A673 (cell line): ENCODE results near the gene PGBD5. TPM values are rescaled to one million over a fixed set of nuclear protein-coding genes. Genes with fewer than 3 reads are reported as not detected.

ENCODE experiments used
- BruUV-seq: library from RNA; stranded (reverse); fragments of 400-500 nt; replicated peaks from 2 replicates; lab custom pipeline; 2021; lab: Mats Ljungman, UMichigan
- CTCF ChIA-PET: fragments of 300-600 bp; sonication (Branson Sonifier 250); formaldehyde crosslinking; loops from one replicate; lab custom pipeline; 2022; ENCODE audit warnings: antibody characterized with exemption; lab: Charles Lee
- POLR2A ChIA-PET: fragments of 300-600 bp; sonication (Branson Sonifier 250); formaldehyde crosslinking; loops from one replicate; lab custom pipeline; 2022; ENCODE audit warnings: antibody characterized with exemption; ENCODE audit not compliant: low non-redundant PET; lab: Charles Lee
- DNase-seq: peaks from one replicate; pipeline ENCODE4 v3.0.0-alpha.2; 2015; ENCODE audit warnings: low spot score
- H3K27ac ChIP-seq: fragments of 200-600 bp; sonication (generic); 2 replicates; pipeline ENCODE4 v1.5.1; 2016; ENCODE audit warnings: mixed run types, low read depth, mild to moderate bottlenecking, mixed read lengths, antibody characterized with exemption, low read length; ENCODE audit not compliant: poor library complexity, severe bottlenecking
- H3K27me3 ChIP-seq: fragments of 200-600 bp; sonication (generic); replicated peaks from 2 replicates; pipeline ENCODE4 v1.6.1; 2017; ENCODE audit warnings: mixed run types, low read depth, mild to moderate bottlenecking, mixed read lengths, antibody characterized with exemption, low read length; ENCODE audit not compliant: insufficient read depth, poor library complexity
- H3K36me3 ChIP-seq: fragments of 200-600 bp; sonication (generic); 2 replicates; pipeline ENCODE4 v1.6.1; 2016; ENCODE audit warnings: mixed run types, mild to moderate bottlenecking, mixed read lengths, antibody characterized with exemption, low read length; ENCODE audit not compliant: insufficient read depth, poor library complexity, severe bottlenecking
- H3K4me1 ChIP-seq: fragments of 200-600 bp; sonication (generic); 2 replicates; pipeline ENCODE4 v1.6.1; 2017; ENCODE audit warnings: mixed run types, mild to moderate bottlenecking, mixed read lengths, antibody characterized with exemption, low read length; ENCODE audit not compliant: insufficient read depth, poor library complexity, severe bottlenecking
- H3K4me3 ChIP-seq: fragments of 200-600 bp; sonication (generic); 2 replicates; pipeline ENCODE4 v1.5.1; 2016; ENCODE audit warnings: low read depth, mixed run types, mild to moderate bottlenecking, mixed read lengths, low read length; ENCODE audit not compliant: poor library complexity, severe bottlenecking
- H3K9me3 ChIP-seq: fragments of 200-600 bp; sonication (generic); 2 replicates; pipeline ENCODE4 v1.6.1; 2016; ENCODE audit warnings: mixed run types, low read depth, mild to moderate bottlenecking, mixed read lengths, antibody characterized with exemption, low read length; ENCODE audit not compliant: poor library complexity, severe bottlenecking
- CTCF ChIP-seq: fragments of 300-800, 200-600 bp; sonication (generic); conservative IDR thresholded peaks from 2 replicates; pipeline ENCODE4 v1.5.1; 2017; ENCODE audit warnings: low read depth, mild to moderate bottlenecking, antibody characterized with exemption, low read length, moderate library complexity, mixed read lengths
- EZH2 ChIP-seq: fragments of 200-600 bp; sonication (generic); IDR thresholded peaks from 2 replicates; pipeline ENCODE4 v1.6.1; 2017; ENCODE audit warnings: borderline replicate concordance, low read depth, mild to moderate bottlenecking, mixed read lengths, antibody characterized with exemption, low read length; ENCODE audit not compliant: poor library complexity, severe bottlenecking
- intact Hi-C: fragments of 100-400 bp; cut with micrococcal nuclease; formaldehyde crosslinking; loops from one replicate; pipeline ENCODE4 v1.10.0; 2022; ENCODE audit not compliant: unreplicated experiment
- total RNA-seq: library from RNA; stranded (reverse); gene quantifications from 2 replicates; pipeline ENCODE4 v1.2.3, GENCODE V29; 2021

Gene PGBD5
- total RNA-seq, 1 experiment from 2014 or later = 0.52 TPM

GRCh38 chr1:230423951-230424350 lies 2.2 kb downstream of the PGBD5 start:
- CTCF ChIA-PET = no interaction called here

GRCh38 chr1:230423261-230423660 lies 2.9 kb downstream of the PGBD5 start:
- ChIA-PET POLR2A (no interaction called here), CTCF (no interaction called here)
- TF ChIP-seq EZH2 = no peak
- TF ChIP-seq CTCF = no peak
- H3K27me3 ChIP-seq = peaks cover 69% of the 10 kb centered on the region
- no peak overlapping the region for H3K4me3 ChIP-seq
- peaks cover 5% of the 10 kb centered on the region for H3K4me1 ChIP-seq
- intact Hi-C loops = no loop called here
- no peak overlapping the region for H3K27ac ChIP-seq
- no peak for DNase-seq
- no peaks in the 10 kb centered on the region for H3K9me3 ChIP-seq
- H3K36me3 ChIP-seq = no peaks in the 10 kb centered on the region
- no TSS peak for BruUV-seq

More at GRCh38 chr1:230423951-230424350, 2.2 kb downstream of the PGBD5 start:
- POLR2A ChIA-PET = no interaction called here
- BruUV-seq = no TSS peak
- TF ChIP-seq EZH2 (no peak), CTCF (no peak)
- Histone ChIP-seq H3K4me3 (no peak overlapping the region), H3K36me3 (no peaks in the 10 kb centered on the region), H3K27me3 (peaks cover 76% of the 10 kb centered on the region), H3K9me3 (no peaks in the 10 kb centered on the region), H3K4me1 (peaks cover 5% of the 10 kb centered on the region), H3K27ac (no peak overlapping the region)
- intact Hi-C loops = no loop called here
- DNase-seq = no peak

- DNase-seq = no peak
- Histone ChIP-seq H3K4me3 (no peak overlapping the region), H3K36me3 (no peaks in the 10 kb centered on the region), H3K27me3 (peaks cover 61% of the 10 kb centered on the region), H3K4me1 (peaks cover 5% of the 10 kb centered on the region), H3K27ac (no peak overlapping the region), H3K9me3 (no peaks in the 10 kb centered on the region)
- intact Hi-C loops = no loop called here
- POLR2A ChIA-PET = no interaction called here
- TF ChIP-seq CTCF = no peak
- TF ChIP-seq EZH2 = no peak
- BruUV-seq = no TSS peak
- CTCF ChIA-PET = no interaction called here
These were observed 3.7 kb downstream of the PGBD5 start for GRCh38 chr1:230422221-230422981.
